GM20000 (cell line): ENCODE measurements around the gene SLC30A10.
"Not testable (repeated sequence)": the region's sequence is repeated elsewhere in the genome, so short reads cannot be mapped to it uniquely, and the experiment has no call there.

Experiments
- DNase-seq: peaks from one replicate; pipeline ENCODE4 v3.0.0; 2012; ENCODE audit warnings: low spot score
- TF ChIP-seq, protein P1 (sequence below): IDR thresholded peaks from 2 replicates; pipeline ENCODE4 v1.5.1; 2012; ENCODE audit warnings: mild to moderate bottlenecking, control low read depth; ENCODE audit errors: extremely low read depth, missing control alignments

SLC30A10 gene

DNA sequence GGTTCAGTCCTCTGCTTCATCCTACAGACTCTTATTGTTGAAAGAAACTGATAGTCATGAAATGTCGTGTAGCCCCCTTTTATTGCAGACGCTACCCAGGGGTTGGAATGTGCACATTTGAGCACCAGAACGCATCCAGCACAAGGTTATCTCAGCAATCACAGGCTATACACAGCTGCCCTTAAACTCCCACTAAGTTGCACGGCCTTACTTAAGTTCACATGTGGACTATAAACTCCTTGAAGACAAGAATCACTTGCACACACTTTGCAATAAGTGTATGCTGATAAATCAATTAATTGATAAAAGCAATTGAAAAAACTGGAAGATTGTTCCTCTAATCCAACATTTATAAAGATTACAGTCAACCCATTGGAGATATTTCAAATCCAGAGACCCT, 18.9 kb downstream of the SLC30A10 start:
- TF ChIP-seq, protein P1, sequence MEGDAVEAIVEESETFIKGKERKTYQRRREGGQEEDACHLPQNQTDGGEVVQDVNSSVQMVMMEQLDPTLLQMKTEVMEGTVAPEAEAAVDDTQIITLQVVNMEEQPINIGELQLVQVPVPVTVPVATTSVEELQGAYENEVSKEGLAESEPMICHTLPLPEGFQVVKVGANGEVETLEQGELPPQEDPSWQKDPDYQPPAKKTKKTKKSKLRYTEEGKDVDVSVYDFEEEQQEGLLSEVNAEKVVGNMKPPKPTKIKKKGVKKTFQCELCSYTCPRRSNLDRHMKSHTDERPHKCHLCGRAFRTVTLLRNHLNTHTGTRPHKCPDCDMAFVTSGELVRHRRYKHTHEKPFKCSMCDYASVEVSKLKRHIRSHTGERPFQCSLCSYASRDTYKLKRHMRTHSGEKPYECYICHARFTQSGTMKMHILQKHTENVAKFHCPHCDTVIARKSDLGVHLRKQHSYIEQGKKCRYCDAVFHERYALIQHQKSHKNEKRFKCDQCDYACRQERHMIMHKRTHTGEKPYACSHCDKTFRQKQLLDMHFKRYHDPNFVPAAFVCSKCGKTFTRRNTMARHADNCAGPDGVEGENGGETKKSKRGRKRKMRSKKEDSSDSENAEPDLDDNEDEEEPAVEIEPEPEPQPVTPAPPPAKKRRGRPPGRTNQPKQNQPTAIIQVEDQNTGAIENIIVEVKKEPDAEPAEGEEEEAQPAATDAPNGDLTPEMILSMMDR, result no peak
- DNase-seq, result no peak

DNA sequence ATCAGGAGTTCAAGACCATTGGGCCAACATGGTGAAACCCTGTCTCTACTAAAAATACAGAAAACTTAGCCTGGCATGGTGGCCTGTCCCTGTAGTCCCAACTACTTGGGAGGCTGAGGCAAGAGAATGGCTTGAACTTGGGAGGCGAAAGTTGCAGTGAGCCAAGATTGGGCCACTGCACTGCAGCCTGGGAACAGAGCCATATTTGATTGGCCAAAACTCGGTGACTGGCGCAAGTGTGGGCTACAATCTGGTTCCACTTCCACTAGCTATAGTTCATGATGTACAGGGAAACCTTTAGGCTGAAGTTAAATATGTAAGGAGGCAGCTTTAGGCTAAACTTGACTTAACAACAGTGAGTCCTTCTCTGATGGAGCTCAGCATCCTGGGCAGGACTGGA, 20.2 kb downstream of the SLC30A10 start:
- DNase-seq, result no peak
- TF ChIP-seq, protein P1, result no peak

DNA sequence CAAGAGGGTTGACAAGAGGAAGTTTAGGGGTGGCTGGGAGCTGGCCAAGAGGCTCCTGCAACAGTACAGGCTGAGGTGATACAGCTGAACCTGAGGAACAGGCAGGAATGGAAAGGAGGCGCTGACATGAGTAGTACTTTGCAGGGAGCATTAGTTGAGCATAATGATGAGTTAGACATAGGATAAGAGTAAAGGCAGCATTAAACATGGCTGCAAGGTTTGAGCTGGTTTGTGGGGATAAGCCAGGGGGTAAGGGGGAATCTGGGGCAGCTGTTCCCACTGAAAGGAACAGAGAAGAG, 20.6 kb downstream of the SLC30A10 start:
- TF ChIP-seq, protein P1, result no peak
- no peak for DNase-seq

DNA sequence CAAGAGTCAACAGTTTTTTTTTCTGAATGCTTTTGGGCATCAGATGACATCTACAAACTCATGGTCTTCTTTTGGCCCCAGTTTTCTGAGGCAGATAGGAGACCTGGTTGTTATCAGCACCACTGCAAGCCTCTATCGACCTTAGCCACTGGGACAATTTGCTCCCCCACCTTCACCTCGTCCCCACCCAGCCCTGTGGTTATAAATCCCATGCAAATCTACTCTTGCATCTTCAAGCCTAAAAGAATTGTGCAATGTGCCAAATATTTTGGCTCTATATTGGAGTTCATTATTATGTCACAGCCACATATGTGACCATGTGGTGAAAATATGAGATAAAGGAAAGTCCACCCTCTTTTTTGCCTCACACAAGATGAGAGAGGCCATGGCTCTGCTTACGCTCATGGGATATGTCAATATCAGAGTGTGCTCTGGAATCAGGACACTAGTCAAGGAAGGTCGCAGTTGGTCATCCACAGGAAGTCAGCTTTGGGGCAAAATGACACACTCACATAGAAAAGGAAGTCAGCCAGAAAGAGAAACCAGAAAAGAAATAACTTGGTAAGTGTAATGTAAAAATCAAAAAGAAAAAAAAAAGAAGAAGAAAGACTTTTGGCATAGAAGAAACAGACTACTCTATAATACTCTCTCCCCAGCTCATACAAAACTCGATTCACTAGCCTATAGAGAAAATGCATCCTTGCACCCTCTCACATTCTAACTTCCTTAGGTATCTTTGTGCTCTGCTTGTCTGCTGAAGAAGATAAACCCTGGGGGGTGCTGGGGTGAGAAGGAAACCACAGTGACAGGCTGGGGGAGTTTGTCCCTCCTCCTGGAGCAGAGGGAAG, 21.2 kb downstream of the SLC30A10 start:
- TF ChIP-seq, protein P1, result no peak
- DNase-seq, result no peak

DNA sequence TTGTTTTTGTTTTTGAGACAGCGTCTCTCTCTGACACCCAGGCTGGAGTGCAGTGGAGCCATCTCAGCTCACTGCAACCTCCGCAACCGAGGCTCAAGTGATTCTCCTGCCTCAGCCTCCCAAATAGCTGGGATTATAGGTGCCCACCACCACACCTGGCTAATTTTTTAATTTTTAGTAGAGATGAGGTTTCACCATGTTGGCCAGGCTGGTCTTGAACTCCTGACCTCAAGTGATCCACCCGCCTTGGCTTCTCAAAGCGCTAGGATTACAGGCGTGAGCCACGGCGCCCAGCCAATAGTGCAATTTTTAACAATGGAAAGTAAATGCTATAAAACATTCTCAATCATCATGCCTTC, 21.8 kb downstream of the SLC30A10 start:
- DNase-seq, result not testable (repeated sequence)

DNA sequence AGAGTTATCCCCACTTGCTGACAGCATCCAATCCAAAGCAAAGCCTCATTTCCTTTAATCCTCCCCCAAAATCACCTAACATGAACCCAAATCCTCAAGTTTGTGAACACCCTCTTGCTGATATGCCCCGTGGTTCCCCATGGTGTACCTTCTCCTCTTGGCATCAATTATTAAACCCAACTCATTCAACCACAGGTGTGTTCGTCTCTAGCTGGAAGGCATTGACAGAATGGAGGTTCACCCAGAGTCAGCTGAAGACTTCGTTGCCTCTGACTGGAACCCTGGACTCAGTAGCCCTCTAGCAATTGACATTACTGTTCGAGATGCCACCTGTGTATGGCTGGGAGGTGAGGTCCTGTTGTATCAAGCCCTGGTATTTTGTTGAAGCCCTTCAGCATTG, 22.8 kb downstream of the SLC30A10 start:
- TF ChIP-seq, protein P1, result no peak
- no peak for DNase-seq

DNA sequence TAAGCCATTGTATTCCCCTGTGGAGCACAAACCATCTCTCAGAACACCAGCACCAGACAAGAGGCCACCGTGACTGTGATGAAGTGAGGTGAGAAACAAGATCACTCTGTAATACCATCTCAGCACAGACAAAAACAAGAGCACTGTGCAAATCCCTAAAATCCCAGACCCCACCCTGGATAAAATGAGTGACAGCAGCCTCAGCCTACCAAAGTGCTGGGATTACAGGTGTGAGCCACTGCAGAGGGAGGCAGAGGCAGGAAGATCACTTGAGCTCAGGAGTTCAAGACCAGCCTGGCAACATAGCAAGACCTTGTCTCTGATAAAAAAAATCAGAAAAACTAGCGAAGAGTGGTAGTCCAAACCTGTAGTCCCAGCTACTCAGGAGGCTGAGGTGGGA, 23.4 kb downstream of the SLC30A10 start:
- TF ChIP-seq, protein P1, result no peak
- no peak for DNase-seq

DNA sequence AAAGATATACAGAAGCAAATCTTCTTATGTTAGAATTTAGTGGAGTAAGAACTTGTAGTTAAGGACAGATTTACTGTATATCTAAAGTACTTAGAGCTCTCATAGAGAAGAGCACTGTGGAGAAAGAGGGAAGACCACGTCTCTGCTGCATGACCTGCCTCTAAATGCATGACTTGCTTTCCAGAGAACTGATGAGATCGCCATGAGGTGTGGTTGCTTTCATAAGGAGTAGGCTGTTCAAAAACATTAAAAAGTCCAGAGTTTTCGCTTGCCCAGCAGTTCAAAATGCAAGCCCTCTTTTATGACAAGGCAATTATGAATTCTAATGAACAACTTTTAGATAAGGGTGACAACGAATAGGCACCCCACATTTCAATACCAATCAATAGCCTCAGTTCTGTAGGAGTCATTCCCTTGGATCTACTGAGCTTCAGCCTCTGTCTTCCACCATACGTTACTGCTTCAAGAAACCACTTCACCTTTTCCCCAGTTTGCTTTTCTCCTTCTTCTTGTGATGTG, 24.9 kb downstream of the SLC30A10 start:
- TF ChIP-seq, protein P1, result no peak
- DNase-seq, result no peak
